Body of pancreas (tissue), 4 donors: ENCODE measurements around the gene GTPBP1. TPM values are rescaled to one million over a fixed set of nuclear protein-coding genes. Genes with fewer than 3 reads are reported as not detected.
A peak's percentile ranks its signal among the peaks of the same experiment; 100 is the strongest.

ENCODE experiments used
- ATAC-seq: fragments of 150-250 bp; one replicate; pipeline ENCODE4 v1.9.1; 2016
- DNase-seq, 4 donors: peaks; one replicate each; pipeline ENCODE4 v3.0.0-alpha.2; 2019
- H3K27ac ChIP-seq, 4 donors: fragments of 200-600 bp; sonication (generic); 1 replicate in 3 of 4; 2 replicates in 1 of 4; pipeline versions ENCODE4 v1.5.1 to v1.6.1; 2016 to 2019; ENCODE audit warnings: mild to moderate bottlenecking in 1 of 4, mixed read lengths in 1 of 4, moderate library complexity in 1 of 4
- H3K27me3 ChIP-seq, 2 donors: fragments of 200-600 bp; sonication (generic); one replicate each; pipeline ENCODE4 v1.6.0; 2016; ENCODE audit warnings: mild to moderate bottlenecking in 1 of 2
- H3K36me3 ChIP-seq, 2 donors: fragments of 200-600 bp; sonication (generic); replicated peaks in 1 of 2; 2 replicates each; pipeline ENCODE4 v1.5.1; 2016; ENCODE audit warnings: low read depth in 2 of 2; ENCODE audit not compliant: insufficient read depth in 1 of 2
- H3K4me1 ChIP-seq: fragments of 200-600 bp; sonication (generic); one replicate; pipeline ENCODE4 v1.6.0; 2016
- H3K4me3 ChIP-seq, 2 donors: fragments of 200-600 bp; sonication (generic); 1 replicate in 1 of 2; 2 replicates in 1 of 2; pipeline ENCODE4 v1.5.1; 2016 to 2019
- H3K9me3 ChIP-seq, 3 donors: fragments of 200-600 bp; sonication (generic); 1 replicate in 2 of 3; 2 replicates in 1 of 3; pipeline ENCODE4 v1.5.1; 2016
- POLR2A ChIP-seq, 3 donors: fragments of 450-650 bp; IDR thresholded peaks; one replicate each; pipeline ENCODE4 v1.6.1; 2016; ENCODE audit warnings: antibody characterized with exemption in 3 of 3, mild to moderate bottlenecking in 2 of 3
- WGBS, 2 donors: methylation state at CpG; one replicate each; pipeline ENCODE4 v1.1.5; 2017; 5-methylcytosine and 5-hydroxymethylcytosine counted together
- intact Hi-C: fragments of 100-400 bp; cut with DNase I; formaldehyde crosslinking; loops from one replicate; pipeline ENCODE4 v1.15.1; 2023
- total RNA-seq, 2 donors: library from RNA; depleted of rRNA; stranded (reverse); fragments of >200 nt; gene quantifications; one replicate each; pipeline ENCODE4 v1.1.0, GENCODE V29; 2016
- TF ChIP-seq, protein P1 (sequence below), 7 experiments: fragments of 450-650 bp in 4 of 7; fragments of 200-600 bp in 3 of 7; sonication (generic) in 3 of 7; IDR thresholded peaks; one replicate each; pipeline ENCODE4 v1.5.1; 2016 to 2019; ENCODE audit warnings: antibody characterized with exemption in 7 of 7

Gene GTPBP1
- total RNA-seq, 2 donors from 2014 or later = 34.0 to 53.4 TPM

DNA sequence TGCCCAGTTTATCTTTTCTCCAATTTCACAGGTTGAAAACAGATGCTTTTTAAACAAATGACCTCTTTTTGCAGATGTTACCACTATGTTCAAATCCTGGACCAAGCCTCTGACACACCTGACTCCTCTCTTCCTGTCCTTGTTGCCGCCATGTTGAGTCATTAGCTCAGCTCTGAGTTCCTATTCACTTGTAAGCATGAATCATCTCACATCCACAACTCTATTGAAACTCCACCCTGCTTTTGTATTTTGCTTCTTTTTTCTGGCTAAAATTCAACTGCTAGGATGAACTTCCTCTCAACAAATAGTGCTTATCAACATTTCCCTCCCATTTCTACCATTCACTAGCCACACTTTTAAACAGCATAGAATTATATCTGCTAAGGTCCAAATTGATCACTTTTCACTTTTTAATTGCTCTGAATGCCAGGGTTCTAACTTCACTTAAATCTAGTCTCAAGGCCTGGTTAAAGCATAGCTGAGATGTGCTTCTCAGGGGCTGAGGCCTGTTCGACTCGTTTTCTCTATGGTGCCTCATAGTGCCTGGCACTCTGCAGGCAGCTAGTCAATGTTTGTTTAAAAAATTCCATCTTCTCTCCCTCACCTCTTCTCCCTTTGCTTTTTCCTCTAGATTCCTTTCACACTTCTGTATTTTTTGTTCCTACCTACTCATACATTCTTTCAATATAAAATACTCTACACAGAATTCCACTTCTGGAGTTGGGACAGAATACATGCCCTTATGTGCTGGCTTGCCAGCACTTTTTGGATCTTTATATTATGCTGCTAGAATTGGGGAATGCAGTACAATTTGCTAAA, 8.9 kb upstream of the GTPBP1 start:
- H3K4me1 ChIP-seq = peaks cover 50% of the 10 kb centered on the region
- WGBS, 2 donors = 34 to 42% methylated on average over 3 of the region's 3 CpGs
- ATAC-seq = no peak
- peaks cover 0 to 3% of the 10 kb centered on the region in 2 donors for H3K36me3 ChIP-seq
- peak in 3 of 4 donors; percentile 38 to 47 (median 46) for DNase-seq
- H3K4me3 ChIP-seq = no peak overlapping the region
- H3K9me3 ChIP-seq = no peaks in the 10 kb centered on the region
- intact Hi-C loops = no loop called here
- peak overlapping the region; percentile 51 to 99 (median 76) for H3K27ac ChIP-seq
- H3K27me3 ChIP-seq = no peaks in the 10 kb centered on the region
- no peak for TF ChIP-seq POLR2A (IDR thresholded peaks at IDR 0.05)
- TF ChIP-seq, protein P1, sequence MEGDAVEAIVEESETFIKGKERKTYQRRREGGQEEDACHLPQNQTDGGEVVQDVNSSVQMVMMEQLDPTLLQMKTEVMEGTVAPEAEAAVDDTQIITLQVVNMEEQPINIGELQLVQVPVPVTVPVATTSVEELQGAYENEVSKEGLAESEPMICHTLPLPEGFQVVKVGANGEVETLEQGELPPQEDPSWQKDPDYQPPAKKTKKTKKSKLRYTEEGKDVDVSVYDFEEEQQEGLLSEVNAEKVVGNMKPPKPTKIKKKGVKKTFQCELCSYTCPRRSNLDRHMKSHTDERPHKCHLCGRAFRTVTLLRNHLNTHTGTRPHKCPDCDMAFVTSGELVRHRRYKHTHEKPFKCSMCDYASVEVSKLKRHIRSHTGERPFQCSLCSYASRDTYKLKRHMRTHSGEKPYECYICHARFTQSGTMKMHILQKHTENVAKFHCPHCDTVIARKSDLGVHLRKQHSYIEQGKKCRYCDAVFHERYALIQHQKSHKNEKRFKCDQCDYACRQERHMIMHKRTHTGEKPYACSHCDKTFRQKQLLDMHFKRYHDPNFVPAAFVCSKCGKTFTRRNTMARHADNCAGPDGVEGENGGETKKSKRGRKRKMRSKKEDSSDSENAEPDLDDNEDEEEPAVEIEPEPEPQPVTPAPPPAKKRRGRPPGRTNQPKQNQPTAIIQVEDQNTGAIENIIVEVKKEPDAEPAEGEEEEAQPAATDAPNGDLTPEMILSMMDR (IDR thresholded peaks at IDR 0.05) = no peak

DNA sequence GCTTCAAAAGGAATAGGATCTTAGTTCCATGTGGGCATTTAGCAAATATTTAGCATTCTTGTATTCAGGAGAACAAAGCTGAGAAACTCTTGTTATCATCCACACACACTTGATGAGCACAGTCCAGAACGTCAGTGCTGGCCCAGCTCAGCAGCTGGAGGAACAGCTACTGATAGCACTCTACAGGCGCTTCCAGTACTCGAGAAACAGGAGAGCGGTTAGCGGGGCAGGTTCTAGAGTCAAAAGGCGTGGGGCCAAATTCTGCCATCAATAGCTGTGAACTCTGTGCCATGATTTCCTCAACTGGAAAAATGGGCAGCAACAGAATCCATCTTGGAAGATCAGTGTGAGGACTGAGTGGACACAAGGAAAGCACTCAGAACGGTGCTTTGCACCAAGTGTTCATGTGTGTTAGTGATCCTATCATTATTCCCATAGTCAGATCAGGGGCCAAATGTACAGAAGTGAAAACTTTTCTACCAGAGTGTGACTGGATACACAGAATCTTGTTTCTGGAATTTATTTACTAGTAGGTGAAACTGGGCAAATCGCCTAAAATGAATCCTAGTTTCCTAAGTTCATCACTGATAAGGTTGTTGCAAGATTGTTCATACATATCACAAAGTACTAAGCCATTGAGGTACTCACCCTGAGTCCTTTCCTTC, 8.2 kb upstream of the GTPBP1 start:
- Histone ChIP-seq H3K4me1 (peaks cover 51% of the 10 kb centered on the region), H3K27ac (peak overlapping the region; percentile 48 to 99 (median 98)), H3K36me3 (peaks cover 0 to 3% of the 10 kb centered on the region in 2 donors), H3K4me3 (no peak overlapping the region), H3K27me3 (no peaks in the 10 kb centered on the region), H3K9me3 (no peaks in the 10 kb centered on the region)
- intact Hi-C loops = no loop called here
- WGBS, 2 donors = 39 to 41% methylated on average over 8 of the region's 8 CpGs
- no peak for ATAC-seq
- DNase-seq = peak in 2 of 4 donors; percentile 21 to 37
- no peak for TF ChIP-seq POLR2A (IDR thresholded peaks at IDR 0.05)
- TF ChIP-seq, protein P1 (IDR thresholded peaks at IDR 0.05) = no peak

DNA sequence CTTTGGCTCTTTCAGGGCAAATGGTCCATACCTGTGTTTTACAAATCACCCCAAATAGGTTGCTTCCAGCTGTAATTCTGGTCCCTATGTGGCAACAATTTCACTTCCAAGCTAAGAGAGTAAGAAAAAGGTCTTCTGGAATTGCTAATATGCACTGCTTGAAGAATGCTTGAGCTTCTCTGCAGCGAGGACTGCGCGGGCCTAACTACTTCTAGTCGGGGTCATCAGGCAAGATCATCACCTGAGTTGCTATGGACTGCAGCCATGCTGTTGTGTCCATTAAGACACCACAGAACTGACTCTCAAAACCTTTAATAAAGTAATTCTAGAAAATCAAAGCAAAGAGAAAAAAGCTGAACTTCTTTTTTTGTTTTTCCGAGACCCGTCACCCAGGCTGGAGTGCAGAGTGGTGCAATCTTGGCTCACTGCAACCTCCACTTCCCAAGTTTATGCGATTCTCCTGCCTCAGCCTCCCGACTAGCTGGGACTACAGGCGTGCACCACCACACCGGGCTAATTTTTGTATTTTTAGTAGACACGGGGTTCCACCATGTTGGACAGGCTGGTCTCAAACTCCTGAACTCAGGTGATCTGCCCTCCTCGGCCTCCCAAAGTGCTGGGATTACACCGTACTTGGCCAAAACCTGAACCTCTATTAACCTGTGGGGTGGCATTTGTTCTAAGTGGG, 7.2 kb upstream of the GTPBP1 start:
- WGBS, 2 donors = 89 to 92% methylated on average over 13 of the region's 13 CpGs
- Histone ChIP-seq H3K4me3 (no peak overlapping the region), H3K9me3 (no peaks in the 10 kb centered on the region), H3K36me3 (no peaks in the 10 kb centered on the region), H3K27me3 (no peaks in the 10 kb centered on the region), H3K4me1 (peaks cover 51% of the 10 kb centered on the region), H3K27ac (peak overlapping the region; percentile 33 to 99 (median 98))
- TF ChIP-seq, protein P1 (IDR thresholded peaks at IDR 0.05) = no peak
- TF ChIP-seq POLR2A (IDR thresholded peaks at IDR 0.05) = no peak
- intact Hi-C loops = no loop called here
- ATAC-seq (no peak), DNase-seq (no peak)

DNA sequence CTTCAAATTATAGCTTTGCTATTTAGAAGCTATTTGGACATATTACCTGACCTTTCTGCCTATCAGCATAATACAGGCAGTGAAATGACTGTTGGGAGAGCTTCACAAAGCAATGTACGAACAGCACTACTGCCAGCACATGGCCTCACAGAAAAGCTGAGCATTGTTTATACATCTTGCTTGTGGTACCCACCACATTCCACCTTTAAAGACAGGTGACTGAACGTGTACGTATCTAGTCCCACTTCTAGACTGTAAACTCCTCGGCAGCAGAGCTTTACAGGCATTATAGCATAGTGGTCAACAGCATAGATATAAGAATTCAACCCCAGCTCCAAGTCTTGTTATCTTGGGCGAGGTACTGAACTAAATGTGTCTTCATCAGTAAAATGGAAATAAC, 6.6 kb upstream of the GTPBP1 start:
- DNase-seq = no peak
- intact Hi-C loops = no loop called here
- Histone ChIP-seq H3K9me3 (no peaks in the 10 kb centered on the region), H3K4me1 (peaks cover 51% of the 10 kb centered on the region), H3K36me3 (no peaks in the 10 kb centered on the region), H3K27ac (peak overlapping the region; percentile 33 to 99 (median 98)), H3K27me3 (no peaks in the 10 kb centered on the region), H3K4me3 (no peak overlapping the region)
- ATAC-seq = no peak
- no peak for TF ChIP-seq POLR2A (IDR thresholded peaks at IDR 0.05)
- TF ChIP-seq, protein P1 (IDR thresholded peaks at IDR 0.05) = no peak
- 25 to 46% methylated on average over 5 of the region's 5 CpGs for WGBS, 2 donors
